Glomerular visceral epithelial cell (primary cell): Measurements from ENCODE around the gene TYMS.

Source experiments
- DNase-seq: peaks from one replicate; pipeline ENCODE4 v3.0.0-alpha.2; 2016; ENCODE audit errors: extremely low spot score

TYMS gene

DNA sequence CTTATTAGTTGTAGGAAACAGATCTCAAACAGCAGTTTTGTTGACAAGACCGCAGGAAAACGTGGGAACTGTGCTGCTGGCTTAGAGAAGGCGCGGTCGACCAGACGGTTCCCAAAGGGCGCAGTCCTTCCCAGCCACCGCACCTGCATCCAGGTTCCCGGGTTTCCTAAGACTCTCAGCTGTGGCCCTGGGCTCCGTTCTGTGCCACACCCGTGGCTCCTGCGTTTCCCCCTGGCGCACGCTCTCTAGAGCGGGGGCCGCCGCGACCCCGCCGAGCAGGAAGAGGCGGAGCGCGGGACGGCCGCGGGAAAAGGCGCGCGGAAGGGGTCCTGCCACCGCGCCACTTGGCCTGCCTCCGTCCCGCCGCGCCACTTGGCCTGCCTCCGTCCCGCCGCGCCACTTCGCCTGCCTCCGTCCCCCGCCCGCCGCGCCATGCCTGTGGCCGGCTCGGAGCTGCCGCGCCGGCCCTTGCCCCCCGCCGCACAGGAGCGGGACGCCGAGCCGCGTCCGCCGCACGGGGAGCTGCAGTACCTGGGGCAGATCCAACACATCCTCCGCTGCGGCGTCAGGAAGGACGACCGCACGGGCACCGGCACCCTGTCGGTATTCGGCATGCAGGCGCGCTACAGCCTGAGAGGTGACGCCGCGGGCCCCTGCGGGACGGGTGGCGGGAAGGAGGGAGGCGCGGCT, at the start of gene TYMS:
Gene TYMS (plus strand): TSS at position 343 of the 690 bp plus-strand sequence. CDS start 90 bp downstream, at position 433.
- peak; percentile 84 for DNase-seq

DNA sequence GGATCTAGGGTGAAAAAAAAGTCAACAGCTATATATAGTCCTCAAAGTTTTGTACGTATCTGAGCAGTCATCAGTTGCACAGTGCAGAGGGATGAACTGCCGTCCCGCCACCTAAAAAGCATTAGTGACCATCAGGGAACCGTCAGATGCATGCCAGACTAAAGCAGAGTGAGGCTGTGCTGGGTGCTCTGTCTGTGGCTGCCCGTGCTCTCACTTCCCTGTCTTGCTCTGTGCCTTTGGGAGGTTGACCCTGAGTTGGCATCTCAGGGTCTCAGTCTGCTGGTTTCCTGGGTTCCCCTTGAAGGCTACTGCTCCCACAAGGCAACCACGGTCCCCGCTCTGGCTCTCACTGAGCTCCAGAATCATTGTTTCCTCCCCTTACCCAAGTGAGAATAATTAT, 49.5 kb upstream of the TYMS start:
- DNase-seq = no peak

DNA sequence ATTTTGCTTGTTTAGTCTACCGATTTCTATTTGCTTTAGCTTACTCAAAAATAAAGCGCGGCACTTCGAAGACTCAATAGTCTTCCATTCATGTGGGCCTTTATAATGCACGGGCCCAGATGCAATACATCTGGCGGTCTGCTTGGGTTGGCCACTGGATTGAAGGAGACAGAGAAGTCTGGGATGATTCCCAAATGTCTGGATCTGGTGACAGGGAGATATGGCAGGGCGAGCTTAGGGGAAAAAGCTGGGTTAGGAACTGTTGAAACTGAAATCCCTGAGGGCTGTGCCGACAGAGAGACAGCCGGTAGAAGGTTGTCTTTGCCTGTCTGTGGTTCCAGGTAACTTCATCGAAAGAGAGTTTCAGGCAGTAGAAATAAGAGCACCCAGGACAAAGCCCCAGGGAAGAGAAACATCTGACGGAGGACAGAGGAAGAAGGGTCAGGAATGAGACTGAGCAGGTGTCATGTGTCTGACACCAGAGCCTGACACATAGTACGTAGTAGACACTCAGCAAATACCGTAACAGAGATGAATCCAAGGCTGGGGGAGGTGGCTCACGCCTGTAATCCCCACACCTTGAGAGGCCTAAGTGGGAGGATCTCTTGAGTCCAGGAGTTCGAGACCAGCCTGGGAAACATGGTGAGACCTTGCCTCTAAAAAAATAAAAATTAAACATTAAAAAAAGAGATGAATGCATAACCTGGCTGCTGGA, 47.1 kb upstream of the TYMS start:
- no peak for DNase-seq

DNA sequence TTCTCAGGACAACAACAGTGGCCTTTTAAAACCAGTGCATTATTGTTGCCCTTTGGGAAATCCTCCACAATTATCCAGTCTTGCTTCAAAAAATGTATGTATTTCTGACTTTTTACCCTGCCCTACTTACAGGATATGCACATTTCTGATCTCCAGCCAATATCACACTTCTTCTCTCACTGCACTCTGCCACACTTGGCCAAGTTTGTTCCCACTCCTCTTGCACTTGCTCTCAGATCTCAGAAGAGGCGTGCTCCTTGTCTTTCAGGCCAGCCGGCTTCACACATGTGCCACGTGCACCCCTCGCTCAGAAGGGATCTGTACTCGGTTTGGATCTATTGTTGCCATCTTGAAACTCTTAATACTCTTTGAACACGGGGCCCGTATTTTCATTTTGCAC, 45.3 kb upstream of the TYMS start:
- no peak for DNase-seq

DNA sequence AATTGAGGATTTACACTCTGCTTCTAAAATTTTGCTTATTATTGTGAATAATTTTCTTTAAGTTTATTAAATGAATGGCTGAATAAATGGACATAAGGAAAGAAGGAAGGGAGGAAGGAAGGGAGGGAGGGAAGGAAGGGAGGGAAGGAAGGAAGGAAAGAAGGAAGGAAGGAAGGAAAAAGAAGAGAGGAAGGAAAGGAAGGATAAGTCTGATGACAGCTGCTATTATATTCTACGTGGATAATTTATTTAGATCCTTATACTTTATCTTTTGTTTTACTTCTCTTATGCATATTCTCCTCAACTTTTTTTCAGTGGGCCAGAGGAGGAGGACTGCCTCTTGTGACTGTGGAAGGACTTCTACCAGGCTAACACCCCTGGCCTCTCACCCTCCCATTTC, 43.3 kb upstream of the TYMS start:
- no peak for DNase-seq

DNA sequence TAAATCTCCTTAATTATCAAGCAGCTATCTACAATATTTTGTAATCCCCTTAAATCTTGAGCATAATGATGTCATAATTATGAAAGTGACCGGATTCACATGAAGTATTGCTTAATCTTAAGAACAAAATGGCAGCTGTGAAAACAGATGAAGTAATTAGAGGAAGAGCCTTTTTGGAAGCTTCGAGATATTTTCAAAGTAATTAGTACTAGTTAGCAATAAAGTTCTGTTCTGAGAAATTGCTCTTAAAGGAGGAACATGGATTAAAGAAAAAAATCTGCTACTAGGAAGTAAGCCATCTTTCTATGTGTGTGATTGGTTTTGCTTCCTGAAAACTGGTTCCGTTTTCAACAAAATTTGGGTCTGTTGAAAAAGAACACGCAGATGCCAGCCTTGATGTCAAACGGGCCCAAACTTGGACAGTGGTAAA, 42.3 kb upstream of the TYMS start:
- no peak for DNase-seq

DNA sequence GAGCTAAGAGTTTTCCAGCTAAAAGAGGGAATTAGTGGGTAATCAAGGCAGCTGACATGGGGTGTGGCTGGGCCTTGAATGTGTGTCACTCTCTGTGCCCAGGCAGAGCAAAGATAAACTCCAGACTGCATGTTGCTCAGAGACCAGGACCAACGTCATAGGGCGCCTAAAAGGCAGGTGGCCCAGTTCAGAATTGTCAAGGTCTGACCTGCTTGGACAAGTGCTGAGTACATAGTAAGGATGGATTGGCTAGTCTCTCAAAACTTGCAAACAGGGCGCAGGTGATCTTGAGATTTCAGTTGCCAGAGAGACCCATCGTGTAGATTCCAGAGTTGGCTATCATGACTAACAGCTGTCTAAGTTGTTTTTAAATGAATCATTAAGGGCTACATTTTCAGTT, 41.7 kb upstream of the TYMS start:
- no peak for DNase-seq

DNA sequence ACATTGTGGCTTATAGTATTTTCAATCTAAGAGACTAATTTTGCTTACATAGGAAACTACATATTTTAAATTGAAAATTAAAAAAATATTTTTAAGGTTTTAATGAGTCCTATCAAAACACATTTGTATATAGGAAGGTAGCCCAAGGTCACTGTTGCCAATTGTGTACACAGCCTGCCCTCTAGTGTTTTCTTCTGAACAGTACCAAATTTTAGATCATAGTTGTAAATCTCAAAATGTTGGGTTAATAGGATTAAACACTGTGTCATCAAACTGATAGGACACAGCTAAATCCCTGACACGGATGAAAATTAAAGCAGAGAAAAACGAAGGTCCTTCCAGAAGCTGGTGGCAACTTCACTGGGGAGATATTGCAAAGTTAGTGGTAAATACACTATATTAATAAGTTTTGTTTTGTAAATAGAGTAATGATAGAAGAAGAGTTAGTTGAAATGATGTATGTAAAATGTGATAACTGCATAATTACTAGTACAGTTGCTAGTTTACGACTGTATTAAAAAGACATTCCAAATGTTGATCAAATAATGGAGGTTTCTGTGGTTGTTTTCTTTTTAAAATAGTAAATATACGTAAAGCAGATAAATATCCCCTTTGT, 41.0 kb upstream of the TYMS start:
- DNase-seq = peak; percentile 40

DNA sequence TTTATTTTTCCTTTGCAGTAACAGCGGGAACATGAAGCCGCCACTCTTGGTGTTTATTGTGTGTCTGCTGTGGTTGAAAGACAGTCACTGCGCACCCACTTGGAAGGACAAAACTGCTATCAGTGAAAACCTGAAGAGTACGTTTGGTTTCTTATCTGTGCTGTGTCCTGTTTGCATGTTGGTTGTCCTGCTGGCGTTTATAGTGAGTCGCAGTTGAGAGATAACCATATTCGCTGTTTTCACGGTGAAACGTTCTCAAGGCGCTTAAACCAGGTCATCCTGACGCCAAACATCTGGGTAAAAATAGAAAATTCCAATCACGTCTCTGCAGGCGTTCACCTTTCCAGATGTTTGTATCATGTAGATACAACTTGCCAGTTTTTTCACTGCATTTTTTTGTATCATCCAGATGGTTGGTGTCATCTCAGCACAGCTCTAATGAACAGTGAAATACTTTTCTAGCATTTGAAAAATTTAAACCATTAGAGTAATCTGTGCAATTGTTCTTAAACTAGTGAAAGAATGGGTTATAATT, 39.4 kb upstream of the TYMS start:
- DNase-seq = no peak

DNA sequence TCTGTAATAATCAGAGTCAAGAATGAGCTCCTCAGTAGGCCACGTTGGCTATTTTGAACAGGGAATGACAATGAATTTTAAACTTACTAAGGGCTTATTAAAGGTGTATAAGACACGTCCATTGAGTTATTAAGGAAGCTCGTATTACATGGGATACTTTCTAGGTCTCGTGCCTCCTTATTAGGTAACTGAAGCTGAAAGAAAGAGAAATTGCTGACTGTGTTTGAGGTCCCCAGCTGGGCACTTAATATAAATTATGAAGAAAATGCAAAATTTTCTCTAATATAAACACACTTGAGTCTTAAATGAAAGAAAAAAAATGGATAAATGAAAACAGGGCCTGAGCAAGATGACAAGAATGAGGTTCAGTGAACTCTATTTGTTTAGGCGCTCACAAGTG, 38.8 kb upstream of the TYMS start:
- no peak for DNase-seq

DNA sequence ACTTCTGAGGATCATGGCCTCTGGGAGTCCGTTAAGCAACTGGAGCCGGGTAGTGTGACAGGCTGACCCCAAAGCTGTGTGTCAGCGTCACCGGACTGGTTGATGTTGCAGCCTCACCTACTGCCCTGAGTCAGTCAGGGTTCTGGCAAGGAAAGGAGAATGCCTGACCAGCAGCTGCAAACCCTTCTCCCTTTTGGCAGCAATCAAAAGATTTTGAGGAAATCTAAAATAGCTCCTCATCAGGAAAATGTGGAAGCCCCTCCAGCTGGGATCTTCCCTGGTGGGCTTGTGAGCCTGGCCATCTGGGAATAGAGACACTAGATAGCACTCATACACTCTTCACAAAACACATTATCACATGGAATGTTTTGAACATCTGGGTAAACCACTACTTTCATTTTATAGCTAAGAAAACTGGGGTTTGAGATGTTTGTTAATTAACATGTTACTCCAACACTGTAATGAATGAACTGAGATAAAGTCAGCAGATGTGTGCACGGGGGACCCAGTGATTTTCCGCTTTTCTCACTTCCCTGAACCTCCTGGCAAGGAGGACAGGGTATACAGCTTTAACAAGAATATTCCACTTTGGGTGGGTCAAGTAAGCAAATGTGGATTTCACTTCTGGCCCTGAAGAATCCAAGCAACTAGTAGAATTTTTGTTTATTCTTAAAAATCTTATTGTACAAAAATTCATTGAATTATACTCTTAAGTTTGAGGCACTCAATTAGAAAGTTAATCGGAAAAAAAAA, 36.0 kb upstream of the TYMS start:
- DNase-seq = no peak

DNA sequence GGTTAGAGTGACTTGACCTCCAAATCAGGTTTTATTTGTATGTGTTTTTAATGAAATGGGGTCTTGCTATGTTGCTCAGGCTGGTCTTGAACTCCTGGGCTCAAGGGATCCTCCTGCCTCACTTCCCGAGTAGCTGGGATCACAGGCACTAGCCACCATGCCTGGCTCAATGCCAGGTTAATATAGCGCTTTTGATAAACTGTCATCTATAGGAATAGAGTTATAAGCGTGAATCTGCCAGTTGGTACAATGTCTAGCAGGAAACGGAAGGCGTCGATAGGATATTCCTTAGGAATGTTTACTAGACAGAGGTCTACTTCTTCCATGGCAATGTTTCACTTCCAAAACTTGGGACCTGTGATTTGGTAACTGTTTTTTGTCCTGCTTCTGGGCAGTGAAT, 35.2 kb upstream of the TYMS start:
- no peak for DNase-seq

DNA sequence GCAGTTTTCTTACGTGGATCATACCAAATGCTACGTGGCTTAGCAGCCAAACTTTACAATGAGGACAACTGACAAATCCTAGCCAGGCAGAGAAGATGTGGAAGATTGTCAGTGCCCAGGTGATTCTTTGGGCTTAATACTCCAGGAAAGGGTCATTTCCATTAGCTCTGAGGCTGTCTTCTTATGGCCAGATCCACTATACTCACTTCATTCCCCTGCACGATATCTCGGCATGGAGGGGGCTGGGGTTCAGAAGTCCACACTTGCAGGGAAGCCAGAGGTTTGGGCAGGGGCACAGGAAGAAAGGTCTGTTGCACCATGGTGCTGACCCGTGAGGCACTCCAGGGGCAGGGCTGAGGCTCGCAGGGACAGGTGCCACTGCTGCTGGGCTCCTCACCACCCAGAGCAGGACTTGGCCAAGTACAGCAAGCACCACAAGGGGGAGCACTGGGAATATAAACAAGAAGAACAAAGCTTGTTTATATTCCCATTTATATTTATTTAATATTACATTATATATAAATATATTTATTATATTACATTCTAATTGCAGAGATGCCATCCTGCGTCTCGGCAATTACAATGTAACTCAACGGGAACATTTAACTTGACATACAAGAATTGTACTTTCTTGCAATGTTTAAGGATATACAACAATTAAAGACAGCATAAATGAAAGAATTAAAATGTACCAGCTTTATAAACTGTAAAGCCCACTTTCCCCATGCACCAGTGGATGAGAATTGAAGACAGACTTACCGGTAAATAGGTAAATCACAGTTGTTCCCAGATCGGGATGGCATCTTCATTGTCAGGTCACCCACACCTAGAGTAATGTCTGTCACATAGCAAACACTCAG, 33.5 kb upstream of the TYMS start:
- DNase-seq = peak; percentile 72

DNA sequence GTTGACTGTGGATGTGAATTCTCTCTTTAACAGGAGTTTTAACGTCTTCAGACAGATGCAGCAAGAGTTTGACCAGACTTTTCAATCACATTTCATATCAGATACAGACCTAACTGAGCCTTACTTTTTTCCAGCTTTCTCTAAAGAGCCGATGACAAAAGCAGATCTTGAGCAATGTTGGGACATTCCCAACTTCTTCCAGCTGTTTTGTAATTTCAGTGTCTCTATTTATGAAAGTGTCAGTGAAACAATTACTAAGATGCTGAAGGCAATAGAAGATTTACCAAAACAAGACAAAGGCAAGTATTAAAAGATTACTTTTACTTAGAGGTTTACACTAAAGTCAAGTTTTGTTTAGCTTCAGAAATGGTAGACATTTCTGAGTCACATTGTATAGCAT, 30.2 kb upstream of the TYMS start:
- DNase-seq = no peak

DNA sequence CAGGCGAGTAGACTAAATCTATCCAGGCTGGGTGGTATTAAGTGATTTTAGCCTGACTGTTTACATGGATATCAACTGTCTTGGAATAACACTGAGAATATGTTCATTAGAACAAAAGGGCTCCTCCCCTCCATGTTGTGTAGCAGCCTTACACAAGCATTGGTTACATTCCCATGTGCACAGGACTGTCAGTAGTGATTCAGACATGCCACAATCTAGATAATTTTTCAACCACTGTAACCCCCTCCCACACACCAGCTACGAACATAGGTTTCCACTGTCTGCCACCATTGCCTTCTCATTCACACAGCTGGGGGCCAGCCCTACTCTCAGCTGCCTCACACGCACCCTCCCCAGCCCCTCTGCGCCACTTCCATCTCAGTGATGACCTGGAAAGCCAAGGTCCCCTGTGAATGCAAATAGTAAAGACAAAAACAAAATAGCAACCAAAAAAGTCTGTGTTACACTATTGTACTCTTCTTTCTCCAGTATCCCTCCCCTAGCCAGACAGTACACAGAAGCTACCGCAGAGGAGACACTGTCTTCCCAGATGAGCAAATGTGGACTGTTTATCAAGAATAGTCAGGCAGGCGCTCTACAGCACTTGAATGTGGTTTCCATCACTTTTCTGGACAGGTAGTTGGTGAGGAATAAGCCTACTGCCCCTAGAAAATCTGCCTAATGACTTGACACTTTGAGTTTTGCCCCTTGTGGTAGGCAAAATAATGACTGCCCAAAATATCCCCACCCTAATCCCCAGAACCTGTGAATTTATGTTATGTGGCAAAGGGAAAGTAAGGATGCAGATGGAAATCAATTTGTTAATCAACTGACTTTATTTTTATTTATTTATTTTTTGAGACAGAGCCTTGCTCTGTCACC, 27.9 kb upstream of the TYMS start:
- DNase-seq = no peak

DNA sequence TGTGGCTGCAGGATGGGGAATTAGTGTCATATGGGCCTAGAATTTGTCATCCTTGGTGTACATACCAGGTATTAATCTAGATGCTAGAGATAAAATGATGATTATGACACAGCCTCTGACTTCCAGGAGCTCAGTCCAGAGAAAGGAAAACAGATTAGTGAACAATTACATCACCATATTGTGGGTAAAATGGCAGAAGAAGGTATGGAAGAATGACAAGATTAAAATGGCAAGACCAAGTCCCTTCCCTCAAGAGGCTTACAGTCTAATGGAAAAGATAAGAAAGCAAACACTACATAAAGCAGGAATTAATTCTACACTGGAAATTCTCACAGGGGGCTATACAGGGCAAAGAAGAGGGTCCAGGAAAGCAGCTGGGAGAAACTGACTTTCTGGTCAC, 25.9 kb upstream of the TYMS start:
- DNase-seq = no peak

DNA sequence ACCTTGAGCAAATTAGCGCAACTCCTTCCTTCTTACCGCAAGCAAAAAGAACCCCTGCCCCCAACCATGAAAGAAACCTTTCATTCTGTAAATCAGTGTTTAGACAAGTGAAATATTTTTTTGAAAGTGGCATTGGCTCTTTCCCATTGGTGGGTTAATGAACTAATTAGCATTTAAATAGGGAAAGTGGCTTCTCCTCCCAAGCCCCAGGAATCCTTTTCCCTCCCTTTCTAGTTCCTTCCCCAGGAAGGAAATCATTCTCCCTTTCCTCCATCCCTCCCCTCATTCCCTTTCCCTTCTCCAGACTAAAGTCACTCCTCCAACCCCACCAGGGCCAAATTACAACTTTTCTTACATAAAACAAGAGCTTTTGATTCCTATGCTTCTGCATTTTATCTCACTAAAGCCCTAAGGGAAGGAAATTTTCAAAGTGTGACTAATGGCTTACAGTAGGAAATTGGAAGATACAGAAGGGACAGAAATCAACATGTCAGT, 22.9 kb upstream of the TYMS start:
- DNase-seq = no peak

DNA sequence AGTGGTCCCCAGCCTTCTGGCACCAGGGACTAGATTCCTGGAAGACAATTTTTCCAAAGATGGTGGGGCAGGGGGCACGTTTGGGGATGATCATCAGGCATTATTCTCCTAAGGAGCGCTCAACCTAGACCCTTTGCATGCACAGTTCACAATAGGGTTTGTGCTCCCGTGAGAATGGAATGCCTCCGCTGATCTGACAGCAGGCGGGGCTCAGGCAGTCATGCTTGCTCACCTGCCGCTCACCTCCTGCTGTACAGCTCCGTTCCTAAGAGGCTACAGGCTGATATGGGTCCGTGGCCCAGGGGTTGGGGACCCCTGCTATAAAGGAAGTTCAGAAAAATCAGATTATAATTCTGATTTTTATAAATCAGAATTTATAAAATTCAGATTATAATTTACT, 22.3 kb upstream of the TYMS start:
- no peak for DNase-seq

DNA sequence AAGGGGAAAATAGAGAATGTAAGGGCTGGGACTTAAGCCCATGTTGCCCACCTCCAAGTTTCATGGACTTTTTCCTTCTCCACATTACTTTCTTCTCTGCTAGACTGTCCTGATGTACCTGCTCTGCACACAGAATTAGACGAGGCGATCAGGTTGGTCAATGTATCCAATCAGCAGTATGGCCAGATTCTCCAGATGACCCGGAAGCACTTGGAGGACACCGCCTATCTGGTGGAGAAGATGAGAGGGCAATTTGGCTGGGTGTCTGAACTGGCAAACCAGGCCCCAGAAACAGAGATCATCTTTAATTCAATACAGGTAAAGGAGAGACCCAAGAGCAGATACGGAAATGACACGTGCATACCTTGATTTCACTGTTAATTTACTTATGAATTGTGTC, 16.2 kb upstream of the TYMS start:
- DNase-seq = no peak

DNA sequence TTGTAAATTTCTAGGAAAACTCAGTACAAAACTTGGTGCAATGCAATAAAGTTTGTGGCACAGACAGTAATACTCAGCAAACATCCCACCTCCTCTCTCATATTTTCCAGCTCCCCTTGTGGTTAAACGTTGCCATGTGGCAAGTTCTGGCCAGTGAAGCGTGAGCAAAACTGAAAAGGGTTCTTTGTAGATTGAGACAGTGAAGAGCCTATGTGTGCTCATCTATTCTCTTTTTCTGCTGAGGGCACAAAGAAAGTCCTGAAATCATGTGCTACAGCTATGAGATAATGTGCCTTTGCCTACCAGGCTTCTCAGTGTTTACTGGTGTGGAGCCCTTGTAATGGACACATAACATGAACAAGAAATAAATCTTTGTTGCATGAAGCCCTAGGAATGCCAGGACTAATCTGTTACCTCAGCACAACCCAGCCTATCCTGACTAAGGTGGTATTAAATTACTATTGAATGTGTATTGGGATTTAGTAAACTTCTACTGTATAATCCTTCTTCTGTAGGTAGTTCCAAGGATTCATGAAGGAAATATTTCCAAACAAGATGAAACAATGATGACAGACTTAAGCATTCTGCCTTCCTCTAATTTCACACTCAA, 13.0 kb upstream of the TYMS start:
- peak; percentile 58 for DNase-seq
